Subcutaneous adipose tissue (tissue), 4 donors: ENCODE results near the gene HRH4. TPM values are rescaled to one million over a fixed set of nuclear protein-coding genes. Genes with fewer than 3 reads are reported as not detected.

Experiments used
- total RNA-seq, 4 donors: library from RNA; depleted of rRNA; stranded (reverse); fragments of >200 nt; gene quantifications; one replicate each; pipeline ENCODE4 v1.1.0, GENCODE V29; 2016
- TF ChIP-seq, protein P1 (sequence below): fragments of 450-650 bp; IDR thresholded peaks from one replicate; pipeline ENCODE4 v1.5.1; 2016; ENCODE audit warnings: low read depth, mild to moderate bottlenecking, control low read depth, antibody characterized with exemption, moderate library complexity

HRH4 gene
- total RNA-seq, 4 donors from 2014 or later, result 0.44 to 0.68 TPM; not detected in 2

DNA sequence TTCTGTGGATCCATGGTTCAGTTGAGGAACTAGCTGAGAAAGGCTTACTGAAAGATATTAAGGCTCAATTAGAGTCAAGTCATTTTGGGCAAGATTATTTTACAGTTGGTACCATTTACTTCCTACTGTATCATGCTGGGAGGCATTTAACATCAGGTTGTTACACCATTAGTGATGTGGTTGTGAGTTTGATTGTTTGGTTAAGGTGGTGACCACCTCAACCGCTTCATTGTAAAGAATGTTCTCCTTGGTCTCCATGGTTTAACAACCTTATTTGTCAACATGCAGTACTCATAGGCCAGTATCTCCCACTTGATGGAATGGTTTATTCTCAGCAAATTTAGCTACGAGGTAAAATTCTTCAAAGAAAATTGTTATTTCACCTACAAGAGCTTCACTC is 34.1 kb downstream of the HRH4 start:
- TF ChIP-seq, protein P1, sequence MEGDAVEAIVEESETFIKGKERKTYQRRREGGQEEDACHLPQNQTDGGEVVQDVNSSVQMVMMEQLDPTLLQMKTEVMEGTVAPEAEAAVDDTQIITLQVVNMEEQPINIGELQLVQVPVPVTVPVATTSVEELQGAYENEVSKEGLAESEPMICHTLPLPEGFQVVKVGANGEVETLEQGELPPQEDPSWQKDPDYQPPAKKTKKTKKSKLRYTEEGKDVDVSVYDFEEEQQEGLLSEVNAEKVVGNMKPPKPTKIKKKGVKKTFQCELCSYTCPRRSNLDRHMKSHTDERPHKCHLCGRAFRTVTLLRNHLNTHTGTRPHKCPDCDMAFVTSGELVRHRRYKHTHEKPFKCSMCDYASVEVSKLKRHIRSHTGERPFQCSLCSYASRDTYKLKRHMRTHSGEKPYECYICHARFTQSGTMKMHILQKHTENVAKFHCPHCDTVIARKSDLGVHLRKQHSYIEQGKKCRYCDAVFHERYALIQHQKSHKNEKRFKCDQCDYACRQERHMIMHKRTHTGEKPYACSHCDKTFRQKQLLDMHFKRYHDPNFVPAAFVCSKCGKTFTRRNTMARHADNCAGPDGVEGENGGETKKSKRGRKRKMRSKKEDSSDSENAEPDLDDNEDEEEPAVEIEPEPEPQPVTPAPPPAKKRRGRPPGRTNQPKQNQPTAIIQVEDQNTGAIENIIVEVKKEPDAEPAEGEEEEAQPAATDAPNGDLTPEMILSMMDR, result no peak

DNA sequence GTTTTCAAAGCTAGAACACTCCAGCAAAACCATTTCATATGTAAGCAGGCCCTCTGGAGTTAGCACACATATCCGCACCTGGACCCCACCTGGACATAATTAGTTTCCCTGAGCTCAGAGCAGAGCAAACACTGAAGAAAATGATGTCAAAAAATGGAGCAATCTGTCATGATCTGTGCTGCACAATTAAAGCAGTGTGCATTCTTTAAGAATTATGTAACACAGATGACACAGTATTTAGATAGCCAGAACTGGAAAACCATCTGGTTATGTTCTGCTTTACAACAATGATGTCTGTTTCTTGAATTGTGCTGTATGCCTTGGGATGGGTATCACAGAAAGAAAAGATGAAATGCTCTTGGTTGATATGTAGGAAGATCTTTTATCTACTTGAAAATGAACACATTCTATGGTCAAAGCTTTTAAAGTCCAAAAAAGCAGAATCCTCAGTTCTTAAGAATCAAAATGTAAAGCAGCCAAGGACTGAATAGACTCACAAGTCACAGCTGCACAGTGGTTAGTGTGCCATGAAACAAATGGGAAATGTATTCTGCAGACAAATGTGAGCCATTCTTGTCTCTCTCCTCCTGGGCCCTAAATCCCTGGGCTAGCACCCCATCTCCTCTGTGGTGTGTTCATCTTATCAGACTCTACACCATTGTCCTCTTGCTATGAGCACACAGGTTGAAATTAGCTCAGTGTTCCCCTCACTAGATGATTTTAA is 36.8 kb downstream of the HRH4 start:
- TF ChIP-seq, protein P1, result no peak

DNA sequence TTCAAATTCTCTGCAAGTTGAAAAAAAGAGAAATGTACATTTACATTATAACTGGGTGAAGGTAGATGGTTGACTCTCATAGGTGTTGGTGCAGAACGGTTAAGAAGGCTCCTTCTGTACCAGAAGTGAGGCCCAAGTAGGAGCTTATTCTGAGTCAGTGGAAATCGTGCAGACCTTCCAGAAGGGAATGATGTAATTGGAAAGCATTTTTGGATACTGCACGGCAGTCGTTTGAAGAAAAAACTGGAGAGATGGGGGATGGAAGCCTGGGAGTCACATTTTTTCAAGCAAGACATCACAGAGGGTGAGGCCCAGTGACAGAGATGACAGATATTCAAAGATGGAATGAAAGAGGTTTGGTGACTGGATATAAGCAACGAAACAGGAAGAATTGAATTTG is 39.4 kb downstream of the HRH4 start:
- TF ChIP-seq, protein P1, result no peak

DNA sequence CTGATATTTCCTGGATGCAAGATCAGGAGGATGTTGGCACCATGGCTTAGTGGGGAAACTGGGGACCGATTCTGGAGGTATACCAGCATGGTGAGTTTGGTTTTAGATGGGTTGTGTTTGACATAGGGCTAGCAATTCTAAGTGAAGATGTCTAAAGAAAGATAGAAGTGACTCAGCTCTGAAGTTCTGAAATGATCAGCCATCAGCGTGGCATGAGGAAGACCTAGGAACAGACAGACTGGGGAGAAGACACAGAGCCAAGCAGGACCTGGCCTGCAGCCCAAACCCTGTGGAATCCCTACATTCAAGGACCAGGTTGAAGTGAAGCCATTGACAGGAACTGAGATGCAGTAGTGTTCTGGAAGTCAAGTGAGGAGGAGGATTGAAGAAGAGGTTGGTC is 39.8 kb downstream of the HRH4 start:
- TF ChIP-seq, protein P1, result no peak

DNA sequence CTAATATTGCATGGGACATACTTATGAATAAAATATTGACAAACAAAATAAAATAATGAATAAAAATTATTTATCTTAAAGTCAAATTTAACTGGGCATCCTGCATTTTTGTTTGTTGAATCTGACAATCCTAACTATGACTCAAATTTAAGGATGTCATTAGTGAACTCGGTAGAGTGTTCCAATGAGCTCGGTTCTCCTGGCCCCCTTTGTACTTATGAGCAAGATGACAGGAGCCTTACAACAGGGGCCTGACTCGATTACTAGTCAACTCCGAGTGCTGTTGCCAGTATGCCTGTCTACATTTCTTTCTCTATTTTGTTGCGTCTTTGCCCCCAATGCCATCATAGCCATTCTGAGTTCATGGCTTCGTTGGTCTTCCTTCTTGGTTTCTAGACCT is 40.3 kb downstream of the HRH4 start:
- TF ChIP-seq, protein P1, result no peak

DNA sequence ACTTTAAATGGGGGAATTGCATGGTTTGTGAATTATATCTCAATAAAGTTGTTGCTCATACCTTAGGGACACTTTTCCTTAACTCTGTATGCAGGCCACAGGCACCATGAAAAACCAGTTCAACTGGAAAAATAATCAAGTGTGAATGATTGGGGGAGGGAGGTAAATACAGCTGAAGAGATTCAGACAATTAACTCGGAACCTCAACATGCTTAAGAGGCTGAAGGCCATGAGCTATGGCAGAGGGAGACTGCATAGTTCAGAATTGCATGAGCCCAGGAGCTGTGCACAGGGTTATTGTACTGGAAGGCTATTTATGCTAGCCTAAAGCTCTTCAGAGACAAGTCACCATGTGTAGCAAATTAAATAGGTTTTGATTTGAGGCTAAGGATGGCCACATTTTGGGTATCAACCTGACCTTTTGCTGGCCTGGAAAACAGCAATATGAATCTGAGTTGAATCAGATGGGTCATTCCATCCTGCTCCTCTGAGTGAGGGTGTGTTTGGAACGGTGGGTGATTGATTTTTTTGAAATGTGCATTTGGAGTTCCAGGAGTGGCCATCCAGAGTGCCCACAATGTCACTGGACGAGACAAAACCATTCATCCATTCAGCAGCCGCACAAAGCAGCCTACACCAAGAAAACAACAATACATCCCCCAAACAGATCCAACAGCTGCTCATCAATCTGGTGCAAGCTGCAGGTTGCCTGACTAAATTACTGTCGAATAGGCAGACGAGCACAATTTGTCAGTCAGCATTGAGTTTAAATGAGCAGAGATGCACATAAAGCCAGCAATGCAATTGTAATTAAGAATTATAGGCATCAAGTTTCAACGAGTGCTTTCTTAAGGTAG is 42.5 kb downstream of the HRH4 start:
- TF ChIP-seq, protein P1, result no peak

DNA sequence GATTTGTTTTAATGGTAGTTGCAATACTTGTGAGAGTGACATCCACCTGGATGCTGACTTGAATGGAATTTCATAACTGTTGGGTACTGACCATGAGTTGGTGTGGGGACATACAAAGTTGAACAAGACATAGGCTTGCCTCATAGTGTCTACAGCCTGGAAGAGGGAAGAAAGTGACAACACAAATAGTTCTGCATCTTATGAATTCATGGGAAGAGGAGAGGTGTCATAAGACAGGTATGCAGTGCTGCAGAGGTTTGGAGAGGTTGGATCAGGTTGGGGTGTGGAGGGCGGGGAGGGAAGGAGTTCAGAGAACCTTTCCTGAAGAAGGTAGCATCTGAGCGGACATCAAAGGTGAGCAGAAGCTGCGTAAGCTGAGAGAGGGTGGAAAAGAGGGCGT is 44.0 kb downstream of the HRH4 start:
- TF ChIP-seq, protein P1, result no peak
